Gastroesophageal sphincter (tissue), 3 donors: ENCODE data around the gene R3HDM2.

Source experiments
- CTCF ChIP-seq, 4 experiments: fragments of 200-600 bp in 2 of 4; fragments of 450-650 bp in 2 of 4; sonication (generic) in 1 of 4; IDR thresholded peaks; one replicate each; pipeline ENCODE4 v1.5.1; 2017 to 2019; ENCODE audit warnings: antibody characterized with exemption in 4 of 4, mild to moderate bottlenecking in 2 of 4, moderate library complexity in 2 of 4
- EP300 ChIP-seq: sonication (generic); formaldehyde crosslinking; IDR thresholded peaks from one replicate; pipeline ENCODE4 v1.6.1; 2017; ENCODE audit warnings: antibody characterized with exemption, mild to moderate bottlenecking
- POLR2A ChIP-seq, 2 donors: fragments of 450-650 bp; IDR thresholded peaks; one replicate each; pipeline ENCODE4 v1.6.1; 2017; ENCODE audit warnings: antibody characterized with exemption in 2 of 2, mild to moderate bottlenecking in 2 of 2, moderate library complexity in 1 of 2
- POLR2AphosphoS5 ChIP-seq: sonication (generic); formaldehyde crosslinking; IDR thresholded peaks from one replicate; pipeline ENCODE4 v1.6.1; 2017; ENCODE audit warnings: antibody characterized with exemption

- no peak for TF ChIP-seq CTCF (IDR thresholded peaks at IDR 0.05)
- no peak for TF ChIP-seq POLR2AphosphoS5
- no peak for TF ChIP-seq POLR2A (IDR thresholded peaks at IDR 0.05)
- no peak for TF ChIP-seq EP300
Observed at GRCh38 chr12:57231276-57232021, 199.4 kb downstream of the R3HDM2 start.
